ENCODE data around the gene PTK6. TPM values are rescaled to one million over a fixed set of nuclear protein-coding genes. Genes with fewer than 3 reads are reported as not detected.

Gene PTK6
- total RNA-seq, 2 experiments from 2014 or later: 0.19 to 0.22 TPM

DNA sequence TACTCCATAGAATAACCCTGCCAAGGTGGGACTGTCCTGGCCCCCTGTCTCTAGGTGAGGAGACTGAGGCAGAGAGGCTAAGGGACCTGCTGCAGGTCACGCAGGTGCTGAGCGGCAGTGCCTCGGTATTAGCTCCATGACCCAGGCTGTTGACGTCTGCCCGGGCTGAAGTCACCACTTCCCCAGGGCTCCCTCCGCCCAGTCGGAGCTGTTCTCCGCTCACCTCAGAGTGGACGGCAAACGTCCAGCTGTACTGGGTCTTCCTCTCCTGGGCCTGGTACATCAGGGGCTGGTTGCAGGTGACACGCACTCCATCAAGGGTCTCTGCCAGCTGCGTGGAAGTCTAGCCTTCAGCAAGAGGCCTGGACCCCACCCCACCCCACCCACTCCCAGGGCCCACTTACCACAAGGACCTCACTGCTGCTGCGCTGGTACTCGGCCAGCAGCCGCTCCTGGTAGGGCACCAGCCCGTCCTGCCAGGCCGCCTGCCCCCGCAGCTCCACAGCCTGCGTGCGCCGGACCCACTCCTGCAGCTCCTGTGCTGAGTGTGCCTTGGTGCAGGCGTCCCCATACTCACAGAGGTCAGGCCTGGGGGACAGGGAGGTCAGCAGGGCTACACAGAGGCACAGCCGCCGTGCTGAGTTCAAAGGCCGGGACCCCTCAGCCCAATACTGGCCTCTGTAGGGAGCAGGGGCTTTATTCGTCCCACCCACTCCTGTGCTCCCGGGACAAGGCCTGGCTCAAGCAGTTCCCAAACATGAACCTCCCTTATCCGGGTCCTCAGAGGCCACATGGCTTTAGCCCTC is 33.3 kb upstream of the PTK6 start:
- POLR2A ChIA-PET: interaction anchor here (3.2 kb wide), 1 partner anchor 71 kb away, joined by 11 read pairs; no protein-coding TSS in a partner anchor
- H3K9me3 ChIP-seq (ENCODE audit: control insufficient read depth in 1 of 2, insufficient read depth in 1 of 2, low read length in 2 of 2): peaks cover 0 to 4% of the 10 kb centered on the region in 2 experiments
- peaks cover 6% of the 10 kb centered on the region for H3K36me3 ChIP-seq (ENCODE audit: insufficient read depth, low read length)
- no peaks in the 10 kb centered on the region for H3K36me3 Mint-ChIP-seq (ENCODE audit: low read depth)
- TF ChIP-seq, protein P1, sequence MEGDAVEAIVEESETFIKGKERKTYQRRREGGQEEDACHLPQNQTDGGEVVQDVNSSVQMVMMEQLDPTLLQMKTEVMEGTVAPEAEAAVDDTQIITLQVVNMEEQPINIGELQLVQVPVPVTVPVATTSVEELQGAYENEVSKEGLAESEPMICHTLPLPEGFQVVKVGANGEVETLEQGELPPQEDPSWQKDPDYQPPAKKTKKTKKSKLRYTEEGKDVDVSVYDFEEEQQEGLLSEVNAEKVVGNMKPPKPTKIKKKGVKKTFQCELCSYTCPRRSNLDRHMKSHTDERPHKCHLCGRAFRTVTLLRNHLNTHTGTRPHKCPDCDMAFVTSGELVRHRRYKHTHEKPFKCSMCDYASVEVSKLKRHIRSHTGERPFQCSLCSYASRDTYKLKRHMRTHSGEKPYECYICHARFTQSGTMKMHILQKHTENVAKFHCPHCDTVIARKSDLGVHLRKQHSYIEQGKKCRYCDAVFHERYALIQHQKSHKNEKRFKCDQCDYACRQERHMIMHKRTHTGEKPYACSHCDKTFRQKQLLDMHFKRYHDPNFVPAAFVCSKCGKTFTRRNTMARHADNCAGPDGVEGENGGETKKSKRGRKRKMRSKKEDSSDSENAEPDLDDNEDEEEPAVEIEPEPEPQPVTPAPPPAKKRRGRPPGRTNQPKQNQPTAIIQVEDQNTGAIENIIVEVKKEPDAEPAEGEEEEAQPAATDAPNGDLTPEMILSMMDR (IDR thresholded peaks at IDR 0.05): no peak
- H3K4me1 Mint-ChIP-seq (ENCODE audit: low read depth): peaks cover 16% of the 10 kb centered on the region
- CTCF ChIA-PET: no interaction called here
- H3K27me3 ChIP-seq (ENCODE audit: control insufficient read depth in 1 of 2, insufficient read depth in 2 of 2, low read length in 2 of 2): no peaks in the 10 kb centered on the region
- no peak overlapping the region for H3K4me3 Mint-ChIP-seq
- H3K27ac Mint-ChIP-seq: no peak overlapping the region
- H3K4me3 ChIP-seq (ENCODE audit: low read length): no peak overlapping the region
- peaks cover 58% of the 10 kb centered on the region for H3K4me1 ChIP-seq (ENCODE audit: insufficient read depth, low read length)
- DNase-seq (peak in 2 of 14 experiments; percentile 21 to 51), ATAC-seq (ENCODE audit: poor library complexity) (no peak)
- H3K27ac ChIP-seq (ENCODE audit: low read depth in 1 of 2, low read length in 2 of 2): no peak overlapping the region
- no peaks in the 10 kb centered on the region for H3K9me3 Mint-ChIP-seq
- intact Hi-C loops (cut with DNase I, micrococcal nuclease): no loop called here
- H3K27me3 Mint-ChIP-seq: no peaks in the 10 kb centered on the region

DNA sequence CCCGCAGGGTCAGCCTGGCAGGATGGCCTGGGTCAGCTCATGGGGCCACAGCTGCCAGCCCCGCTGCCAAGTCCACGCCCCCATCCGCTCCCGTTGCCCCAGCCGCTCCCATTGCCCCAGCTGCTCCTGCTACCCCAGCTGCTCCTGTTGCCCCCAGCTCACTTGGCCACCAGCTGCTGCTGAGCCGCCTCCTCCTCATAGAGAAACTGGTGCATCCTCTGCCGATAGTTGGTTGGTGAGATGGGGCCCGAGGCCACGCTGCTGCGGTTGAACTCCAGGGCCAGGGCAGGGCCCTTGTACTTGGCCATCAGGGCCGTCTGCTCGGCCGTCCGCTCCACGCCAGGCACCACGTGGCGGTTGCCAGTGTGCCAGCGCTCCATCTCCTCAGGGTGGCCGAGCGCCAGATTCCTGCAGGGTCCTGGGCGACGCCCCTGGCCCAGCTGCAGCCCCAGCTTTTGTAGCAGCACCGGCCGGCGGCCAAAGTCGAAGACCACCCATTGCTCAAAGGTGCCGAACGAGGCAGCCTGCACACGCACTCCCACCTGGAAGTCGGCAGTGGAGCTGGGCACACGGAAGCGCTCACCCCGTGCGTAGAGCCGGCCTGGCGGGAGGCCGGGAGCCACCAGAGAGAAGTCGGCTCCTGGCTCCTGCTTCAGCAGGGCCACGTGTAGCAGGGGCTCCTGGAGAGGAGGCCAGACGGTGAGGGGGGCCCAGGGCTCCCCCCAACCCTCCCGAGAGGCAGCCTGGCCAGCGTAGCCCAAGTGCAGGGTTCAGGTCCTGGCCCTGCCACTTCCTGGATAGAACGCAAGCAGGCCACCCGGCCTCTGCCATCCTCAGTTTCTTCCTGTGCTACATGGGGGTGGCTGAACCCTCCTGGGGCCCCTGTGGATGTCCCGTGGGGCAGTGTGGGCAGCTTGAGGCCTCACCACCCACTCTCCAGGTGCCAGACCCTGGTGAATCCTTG is 32.1 kb upstream of the PTK6 start:
- intact Hi-C loops (cut with DNase I, micrococcal nuclease): loop anchor here in 1 of 2 experiments (2.0 kb wide), 1 partner anchor 16 kb away; no protein-coding TSS in a partner anchor
- DNase-seq (peak in 1 of 14 experiments; percentile 44), ATAC-seq (ENCODE audit: poor library complexity) (no peak)
- Mint-ChIP-seq H3K4me1 (ENCODE audit: low read depth) (peaks cover 16% of the 10 kb centered on the region), H3K27ac (no peak overlapping the region), H3K4me3 (peak overlapping the region; percentile 45), H3K36me3 (ENCODE audit: low read depth) (no peaks in the 10 kb centered on the region), H3K9me3 (no peaks in the 10 kb centered on the region), H3K27me3 (no peaks in the 10 kb centered on the region)
- POLR2A ChIA-PET: interaction anchor here (0.9 to 3.2 kb wide), 9 partner anchors 9 to 493 kb away, joined by 3 to 16 read pairs (median 4); partner anchors contain the start of genes PPDPF, SAMD10 and TCEA2
- Histone ChIP-seq H3K4me1 (ENCODE audit: insufficient read depth, low read length) (peaks cover 52% of the 10 kb centered on the region), H3K27me3 (ENCODE audit: control insufficient read depth in 1 of 2, insufficient read depth in 2 of 2, low read length in 2 of 2) (no peaks in the 10 kb centered on the region), H3K9me3 (ENCODE audit: control insufficient read depth in 1 of 2, insufficient read depth in 1 of 2, low read length in 2 of 2) (peaks cover 0 to 7% of the 10 kb centered on the region in 2 experiments), H3K36me3 (ENCODE audit: insufficient read depth, low read length) (peaks cover 15% of the 10 kb centered on the region), H3K4me3 (ENCODE audit: low read length) (peak overlapping the region; percentile 52), H3K27ac (ENCODE audit: low read depth in 1 of 2, low read length in 2 of 2) (no peak overlapping the region)
- CTCF ChIA-PET: interaction anchor here (1.4 kb wide), 1 partner anchor 32 kb away, joined by 5 read pairs; the partner anchor contains the start of gene PTK6
- TF ChIP-seq, protein P1 (IDR thresholded peaks at IDR 0.05): no peak

Data from CD4-positive, alpha-beta T cell (primary cell).